Aortic smooth muscle cell (primary cell): ENCODE results near the gene AIFM2. TPM values are rescaled to one million over a fixed set of nuclear protein-coding genes. Genes with fewer than 3 reads are reported as not detected.

Experiments used
- total RNA-seq: library from RNA; depleted of rRNA; stranded (reverse); fragments of >200 nt; gene quantifications from 2 replicates; pipeline ENCODE4 v1.2.3, GENCODE V29; 2014

The AIFM2 gene
- total RNA-seq: 8.9 and 9.2 TPM in 2 replicates

GRCh38 chr10:70132098-70133029 is at the start of gene AIFM2:
TSS of gene AIFM2 (minus strand) at chr10:70132825. CDS start at chr10:70124084, 8,741 bp downstream.

GRCh38 chr10:70146489-70147258 is 14.0 kb upstream of the AIFM2 start, which contains the start of gene TYSND1:
TSS of gene TYSND1 (minus strand) at chr10:70146700. CDS start at chr10:70146586, 114 bp downstream.

Other genes with a start within 250 kb of the AIFM2 start
- gene MACROH2A2, start 80.0 kb downstream of the AIFM2 start, total RNA-seq: 7.3 and 7.9 TPM in 2 replicates
- gene TYSND1, start 13.9 kb upstream of the AIFM2 start, total RNA-seq: 5.8 and 7.4 TPM in 2 replicates
- gene SAR1A, start 37.7 kb upstream of the AIFM2 start, total RNA-seq: 241 and 292 TPM in 2 replicates
- gene PPA1, start 100.6 kb upstream of the AIFM2 start, total RNA-seq: 207 and 223 TPM in 2 replicates
- gene NPFFR1, start 151.2 kb upstream of the AIFM2 start, total RNA-seq: under 0.01 TPM in 1 of 2 replicates, not detected in the other
- 6.0 and 8.1 TPM in 2 replicates for gene LRRC20, start 249.8 kb upstream of the AIFM2 start, total RNA-seq